ENCODE measurements around the gene GAK.

Gene GAK

GRCh38 chr4:856225-856901, 75.8 kb downstream of the GAK start:
- no peak for DNase-seq (ENCODE audit: low spot score)
- no peak for TF ChIP-seq CTCF (IDR thresholded peaks at IDR 0.05)
- H3K4me3 ChIP-seq = no peak overlapping the region

GRCh38 chr4:855880-856224, 76.3 kb downstream of the GAK start:
- no peak for TF ChIP-seq CTCF (IDR thresholded peaks at IDR 0.05)
- Histone ChIP-seq H3K27ac (no peak overlapping the region), H3K4me3 (no peak overlapping the region)
- no peak for DNase-seq (ENCODE audit: low spot score)

More at GRCh38 chr4:856225-856901, 75.8 kb downstream of the GAK start:
- H3K27ac ChIP-seq = no peak overlapping the region

GRCh38 chr4:854356-854755, 77.8 kb downstream of the GAK start:
- no peak for DNase-seq (ENCODE audit: low spot score)
- H3K4me3 ChIP-seq = no peak overlapping the region
- TF ChIP-seq CTCF (IDR thresholded peaks at IDR 0.05) = no peak
- no peak overlapping the region for H3K27ac ChIP-seq

GRCh38 chr4:853416-853781, 78.7 kb downstream of the GAK start:
- no peak for DNase-seq (ENCODE audit: low spot score)
- no peak overlapping the region for H3K27ac ChIP-seq
- no peak for TF ChIP-seq CTCF (IDR thresholded peaks at IDR 0.05)
- H3K4me3 ChIP-seq = no peak overlapping the region

GRCh38 chr4:851701-852430, 80.2 kb downstream of the GAK start:
- H3K27ac ChIP-seq = no peak overlapping the region
- no peak for DNase-seq (ENCODE audit: low spot score)
- TF ChIP-seq CTCF (IDR thresholded peaks at IDR 0.05) = no peak
- no peak overlapping the region for H3K4me3 ChIP-seq

- no peak for DNase-seq (ENCODE audit: low spot score)
- no peak overlapping the region for H3K4me3 ChIP-seq
- TF ChIP-seq CTCF (IDR thresholded peaks at IDR 0.05) = no peak
- H3K27ac ChIP-seq = no peak overlapping the region
These were observed 81.7 kb downstream of the GAK start for GRCh38 chr4:850323-850945.
